Activated CD4-positive, alpha-beta T cell treated with anti-CD3 and anti-CD28 coated beads, Interleukin-2, amount 50 U/mL, for 4 hours (primary cell): ENCODE data around the gene FAM20C.
"Not testable (repeated sequence)": the region's sequence is repeated elsewhere in the genome, so short reads cannot be mapped to it uniquely, and the experiment has no call there.

Experiments
- DNase-seq, 2 experiments: peaks; one replicate each; pipeline ENCODE4 v3.0.0-alpha.2; 2020

The FAM20C gene

DNA sequence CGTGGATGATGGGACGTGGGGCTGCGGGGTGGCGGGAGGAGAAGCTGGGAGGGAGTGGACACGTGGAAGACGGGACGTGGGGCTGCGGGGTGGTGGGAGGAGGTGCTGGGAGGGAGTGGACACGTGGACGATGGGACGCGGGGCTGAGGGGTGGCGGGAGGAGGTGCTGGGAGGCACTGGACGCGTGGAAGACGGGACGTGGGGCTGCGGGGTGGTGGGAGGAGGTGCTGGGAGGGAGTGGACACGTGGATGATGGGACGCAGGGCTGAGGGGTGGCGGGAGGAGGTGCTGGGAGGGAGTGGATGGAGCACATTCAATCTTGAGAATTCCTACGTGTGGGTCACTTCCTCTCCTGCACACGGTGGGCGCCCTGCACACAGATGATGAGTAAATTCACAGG is 104.8 kb downstream of the FAM20C start:
- DNase-seq, result not testable (repeated sequence)

DNA sequence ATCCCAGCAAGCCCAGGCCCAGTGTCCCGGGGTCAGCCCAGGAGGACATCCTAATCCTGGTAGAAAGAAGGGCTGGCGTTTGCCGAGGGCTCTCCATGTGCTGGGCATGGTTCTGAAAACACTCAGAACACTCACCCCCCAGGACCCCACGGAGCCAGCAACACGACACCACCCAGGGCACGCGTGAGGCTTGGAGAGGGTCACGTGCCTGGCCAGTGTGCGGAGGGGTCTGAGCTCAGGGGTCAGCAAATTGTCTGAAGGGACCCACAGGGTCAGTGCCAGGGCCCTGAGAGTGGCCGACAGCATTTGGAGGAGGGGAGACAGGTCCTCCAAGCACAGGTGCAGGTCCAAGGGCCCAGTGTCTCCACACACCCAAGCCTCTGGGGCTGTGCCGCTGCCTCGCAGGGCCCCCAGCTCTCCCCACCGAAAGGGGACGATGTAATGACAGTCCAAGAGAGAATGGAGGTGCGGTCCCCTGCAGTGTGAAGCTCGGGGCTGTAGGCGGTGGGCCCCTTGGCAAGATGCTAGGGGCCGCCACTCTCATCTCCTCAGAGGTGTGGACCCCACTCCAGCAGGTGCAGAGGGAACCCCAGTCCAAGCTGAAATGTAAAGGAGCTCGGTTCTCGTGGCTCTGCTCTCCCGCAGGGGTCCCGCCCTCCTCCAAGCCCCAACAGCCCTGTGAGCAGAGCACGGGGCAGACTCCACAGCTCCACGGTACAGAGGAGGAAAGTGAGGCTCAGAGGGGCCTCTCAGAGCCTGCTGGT is 105.4 kb downstream of the FAM20C start:
- DNase-seq, result no peak

DNA sequence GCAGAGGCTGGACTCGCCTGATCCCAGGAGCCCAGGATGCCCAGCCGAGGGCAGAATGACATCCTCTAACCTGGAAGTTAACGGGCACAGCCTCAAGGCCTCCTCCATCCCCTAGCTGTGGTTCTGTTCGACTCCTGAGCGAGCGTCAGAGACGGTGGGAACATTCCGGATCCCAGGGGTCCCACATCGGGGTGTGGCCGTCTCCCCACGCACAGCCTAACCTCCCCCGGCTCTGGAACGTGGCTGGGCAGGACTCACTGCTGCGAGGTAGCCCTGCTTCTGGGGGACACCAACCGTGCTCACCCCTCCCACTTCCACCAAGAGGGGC is 106.0 kb downstream of the FAM20C start:
- no peak for DNase-seq

DNA sequence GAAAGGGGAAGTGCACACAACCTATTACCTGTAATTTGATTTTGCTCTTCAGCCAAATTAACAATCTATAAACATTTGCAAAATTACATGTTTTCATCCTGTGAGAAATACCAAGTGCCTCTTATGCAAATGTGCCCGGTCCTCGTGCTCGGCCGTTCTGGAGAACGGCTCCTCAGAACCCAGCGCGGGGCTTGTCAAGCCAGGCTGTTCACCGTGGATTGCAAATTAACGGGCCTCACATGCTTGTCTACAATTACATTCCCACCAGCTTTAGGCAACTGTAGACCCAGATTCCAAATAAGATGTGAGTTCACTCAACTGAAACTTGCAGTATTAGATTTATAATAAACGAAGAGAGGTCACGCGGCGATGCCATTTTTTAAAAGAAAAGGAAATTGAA is 106.4 kb downstream of the FAM20C start:
- no peak for DNase-seq

DNA sequence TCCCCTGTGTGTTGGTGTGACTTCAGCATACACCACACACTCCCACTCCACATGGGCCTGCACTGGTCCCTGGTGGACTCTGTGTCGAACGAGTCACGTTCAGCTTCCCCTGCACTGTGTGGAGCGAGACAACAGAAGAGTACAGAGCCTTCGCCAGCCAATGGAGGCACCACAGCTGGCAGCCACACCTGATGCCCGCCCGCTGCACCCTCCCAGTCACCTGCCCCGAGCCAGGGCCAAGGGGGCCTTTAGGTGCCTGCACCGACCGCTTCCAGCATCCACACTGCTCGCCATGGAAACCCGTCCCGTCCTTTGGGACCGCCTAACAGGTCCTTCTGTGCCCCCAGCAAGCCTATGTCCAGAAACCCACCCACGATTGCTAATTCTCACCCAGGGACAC is 106.8 kb downstream of the FAM20C start:
- DNase-seq, result no peak

DNA sequence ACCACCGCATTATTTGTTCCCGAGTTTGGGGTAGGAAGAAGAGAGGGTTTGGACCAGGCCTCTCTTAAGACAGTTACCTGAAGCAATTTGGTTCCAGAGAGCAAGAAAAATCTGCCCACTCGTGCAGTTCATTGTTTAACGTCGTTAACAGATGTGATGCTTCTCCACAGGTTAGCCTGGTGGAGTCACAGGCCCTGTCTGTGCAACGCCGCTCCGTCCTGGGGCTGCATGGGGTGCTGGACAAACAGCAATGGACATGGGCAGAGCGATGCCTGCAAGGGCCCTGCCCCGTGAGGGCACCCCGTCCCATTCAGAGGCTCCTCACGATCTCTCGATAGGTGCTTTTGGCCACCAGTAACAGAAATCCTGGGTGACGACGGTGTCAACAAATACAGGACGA is 107.3 kb downstream of the FAM20C start:
- DNase-seq, result no peak

DNA sequence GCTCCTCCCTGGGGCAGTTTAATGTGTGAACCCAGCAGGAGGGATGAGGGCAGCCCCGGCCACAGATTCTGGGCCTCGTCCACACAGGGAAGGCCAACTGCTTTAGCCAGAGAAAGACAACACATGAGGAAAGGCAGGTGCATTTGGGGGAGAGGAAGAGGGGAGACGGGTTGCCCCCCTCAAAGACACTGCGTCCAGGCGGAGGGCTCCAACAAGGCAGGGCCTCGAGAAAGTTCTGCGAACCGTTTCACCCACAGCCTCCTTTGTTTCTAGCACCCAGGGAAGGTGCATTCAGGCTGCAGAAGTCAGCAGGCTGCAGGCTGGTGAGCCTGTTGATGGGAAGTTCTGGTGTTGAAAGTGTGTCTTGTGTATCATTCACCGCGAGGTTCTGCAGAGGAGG is 107.7 kb downstream of the FAM20C start:
- no peak for DNase-seq

DNA sequence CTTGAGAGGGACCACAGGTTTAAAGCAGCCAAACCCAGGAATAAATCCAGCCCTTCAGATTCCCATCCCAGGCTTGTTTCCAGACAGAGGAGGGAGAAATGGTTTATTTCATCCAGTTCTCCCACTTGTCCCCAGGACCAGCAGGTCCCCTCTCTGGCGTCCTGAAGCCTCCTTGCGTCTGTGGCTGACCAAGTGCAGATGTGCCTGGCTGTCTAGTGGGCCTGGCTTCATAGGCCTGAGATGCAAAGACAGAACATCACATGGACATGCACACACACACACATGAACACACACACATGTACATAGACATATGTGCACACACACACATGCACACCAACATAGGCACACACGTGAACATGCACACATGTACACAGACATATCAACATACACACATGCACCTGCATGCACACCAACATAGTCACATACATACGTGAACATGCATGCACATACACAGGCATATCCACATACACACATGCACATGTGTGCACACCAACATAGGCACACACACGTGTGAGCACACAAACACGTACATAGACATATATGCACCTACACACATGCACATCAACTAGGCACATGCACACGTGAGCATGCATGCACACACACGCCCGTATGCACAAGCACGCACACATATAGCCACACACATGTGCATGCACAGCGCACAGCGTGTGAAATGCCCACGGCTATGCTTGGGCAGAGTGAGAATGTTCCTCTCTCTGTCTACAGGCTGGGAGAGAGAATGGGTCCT is 108.3 kb downstream of the FAM20C start:
- no peak for DNase-seq

DNA sequence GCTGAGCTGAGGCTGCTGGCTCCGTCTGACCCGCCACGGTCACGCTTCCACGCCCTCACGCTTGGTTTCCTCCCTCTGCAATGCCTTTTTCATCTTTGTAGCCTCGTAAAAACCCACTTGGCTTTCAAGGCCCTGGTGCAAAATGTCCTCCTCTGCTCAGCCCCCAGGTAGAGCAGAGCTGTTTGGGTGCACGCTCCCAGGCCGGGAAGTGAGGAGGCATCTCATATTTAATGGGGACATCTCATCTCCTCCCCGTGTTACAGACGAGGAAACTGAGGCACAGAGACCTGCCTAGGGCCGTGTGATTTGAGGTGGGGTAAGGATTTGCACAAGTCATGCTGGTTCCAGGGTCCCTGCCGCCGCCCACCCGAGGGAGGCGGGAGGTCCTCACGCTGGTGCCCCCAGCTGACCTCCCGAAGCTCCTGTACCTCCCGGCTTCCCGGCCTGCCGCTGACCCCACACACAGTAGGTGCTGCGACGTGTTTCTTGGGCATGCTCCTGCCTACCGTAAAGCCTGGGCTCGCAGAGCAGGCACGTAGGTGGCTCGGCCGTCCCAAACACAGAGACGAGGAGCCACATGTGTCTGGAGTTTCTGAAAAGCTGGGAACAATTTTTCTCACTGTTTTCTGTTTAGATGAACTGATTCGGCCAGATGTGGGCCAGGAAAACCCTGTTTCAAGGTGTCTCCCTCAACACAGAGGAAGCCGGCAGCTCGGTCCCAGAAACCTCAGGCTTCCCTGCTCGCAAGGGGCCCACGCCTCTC is 109.1 kb downstream of the FAM20C start:
- no peak for DNase-seq

DNA sequence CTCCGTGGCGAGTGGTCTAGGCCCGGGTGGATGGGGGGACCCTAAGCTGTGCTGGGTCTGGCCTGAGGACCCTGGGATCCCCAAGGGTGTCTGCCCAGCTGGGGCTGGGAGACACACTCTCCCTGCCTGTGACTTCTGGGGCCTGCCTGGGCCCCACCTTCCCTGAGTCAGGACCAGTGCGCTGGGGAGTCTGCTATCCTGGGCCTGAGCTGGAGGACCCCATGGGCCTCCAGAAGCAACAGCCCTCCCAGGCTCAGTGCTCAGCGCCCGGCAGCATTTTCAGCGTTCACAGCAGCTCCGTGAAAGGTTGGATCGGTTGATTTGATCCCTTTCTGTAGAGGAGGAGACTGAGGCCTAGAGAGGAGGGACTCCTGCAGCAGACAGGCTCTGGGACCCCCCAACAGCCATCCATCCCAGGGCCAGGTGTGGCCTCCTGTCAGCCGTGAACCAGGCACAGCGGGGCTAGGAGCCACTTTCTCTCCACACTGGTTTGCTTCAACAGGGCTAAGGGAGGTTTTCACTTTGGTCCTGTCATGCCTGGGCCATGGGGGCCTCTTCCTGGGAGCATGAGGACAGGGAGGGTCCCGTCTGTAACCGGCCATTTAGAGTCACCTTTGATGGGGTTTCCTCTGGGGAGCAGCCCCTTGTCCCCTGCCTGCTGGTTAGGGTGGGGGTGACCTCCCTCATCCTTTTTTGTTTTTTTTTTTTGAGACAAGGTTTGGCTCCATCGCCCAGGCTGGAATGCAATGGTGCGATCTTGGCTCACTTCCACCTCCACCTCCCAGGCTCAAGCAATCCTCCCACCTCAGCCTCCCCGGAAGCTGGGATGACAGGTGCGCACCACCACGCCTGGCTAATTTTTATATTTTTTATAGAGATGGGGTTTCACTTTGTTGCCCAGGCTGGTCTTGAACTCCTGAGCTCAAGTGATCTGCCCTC is 110.0 kb downstream of the FAM20C start:
- no peak for DNase-seq

DNA sequence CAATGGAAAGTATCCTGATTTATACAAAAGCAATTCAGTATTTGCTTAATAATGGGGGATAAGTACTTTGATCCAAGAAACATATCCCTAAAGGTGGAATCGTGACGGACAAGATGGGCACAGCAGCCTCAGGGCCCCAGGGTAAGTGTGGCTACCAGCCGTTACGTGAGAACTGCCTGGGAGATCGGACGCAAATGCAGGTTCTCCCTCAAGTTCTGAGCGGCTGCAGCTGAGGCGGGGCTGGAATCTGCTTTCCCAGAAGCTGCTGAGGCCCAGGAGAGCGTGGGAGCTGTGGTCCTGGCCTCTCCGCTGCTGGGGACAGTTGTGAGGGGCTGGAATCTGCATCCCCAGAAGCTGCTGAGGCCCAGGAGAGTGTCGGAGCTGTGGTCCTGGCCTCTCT is 111.1 kb downstream of the FAM20C start:
- DNase-seq, result no peak

DNA sequence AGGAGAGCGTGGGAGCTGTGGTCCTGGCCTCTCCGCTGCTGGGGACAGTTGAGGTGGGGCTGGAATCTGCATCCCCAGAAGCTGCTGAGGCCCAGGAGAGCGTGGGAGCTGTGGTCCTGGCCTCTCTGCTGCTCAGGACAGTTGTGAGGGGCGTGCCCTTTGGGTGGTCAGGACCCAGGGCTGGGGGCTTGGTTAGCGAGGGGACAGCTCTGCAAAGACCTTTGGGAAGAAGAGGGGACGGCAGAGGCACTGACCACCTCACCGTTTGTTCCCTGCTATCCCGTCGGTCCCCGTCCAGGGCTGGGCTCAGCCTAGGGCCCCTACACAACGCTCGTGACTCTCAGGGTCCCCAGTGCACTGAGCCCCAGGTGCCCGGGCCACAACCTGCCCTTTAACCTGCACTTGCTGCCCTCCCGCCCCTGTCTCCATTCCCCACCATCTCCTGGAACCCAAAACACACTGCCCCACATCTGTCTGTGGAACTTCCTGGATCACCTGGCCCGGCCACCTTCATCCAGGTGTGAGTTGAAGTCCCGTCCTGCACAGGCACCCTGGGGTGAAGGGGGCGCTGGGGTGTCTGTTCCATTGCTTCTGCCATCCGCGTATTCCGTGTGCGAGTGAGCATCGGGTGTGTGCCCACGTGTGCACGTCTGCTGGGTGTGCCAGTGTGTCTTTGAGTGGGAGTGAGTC is 111.7 kb downstream of the FAM20C start:
- DNase-seq, result no peak

DNA sequence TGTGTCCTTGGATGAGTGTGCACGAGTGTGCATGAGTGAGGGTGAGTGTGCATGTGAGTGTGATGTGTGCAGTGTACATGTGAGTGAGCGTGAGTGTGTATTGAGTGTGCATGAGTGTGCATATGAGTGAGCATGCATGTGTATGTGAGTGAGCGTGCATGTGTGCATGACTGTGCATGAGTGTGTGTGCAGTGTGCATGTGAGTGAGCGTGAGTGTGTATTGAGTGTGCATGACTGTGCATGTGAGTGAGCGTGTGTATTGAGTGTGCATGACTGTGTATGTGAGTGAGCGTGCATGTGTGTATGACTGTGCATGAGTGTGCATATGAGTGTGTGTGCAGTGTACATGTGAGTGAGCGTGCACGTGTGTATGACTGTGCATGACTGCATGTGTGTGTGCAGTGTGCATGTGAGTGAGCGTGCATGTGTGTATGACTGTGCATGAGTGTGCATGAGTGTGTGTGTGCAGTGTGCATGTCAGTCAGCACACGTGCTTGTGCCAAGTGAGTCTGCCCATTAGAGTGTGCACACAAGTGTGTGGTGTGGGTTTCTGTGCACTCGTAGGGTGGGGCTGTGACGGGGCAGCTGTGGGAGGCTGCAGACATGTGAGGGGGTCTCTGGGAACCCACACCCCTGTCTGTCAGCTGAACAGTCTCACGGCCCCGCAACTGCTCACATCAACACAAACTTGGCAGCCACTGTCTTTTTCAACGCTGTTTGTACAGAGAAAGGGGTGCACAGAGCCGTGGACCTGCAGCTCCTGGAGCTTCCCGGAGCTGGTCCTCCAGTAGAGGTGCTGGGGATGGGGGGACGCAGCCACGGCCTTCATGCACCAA is 112.4 kb downstream of the FAM20C start:
- no peak for DNase-seq

DNA sequence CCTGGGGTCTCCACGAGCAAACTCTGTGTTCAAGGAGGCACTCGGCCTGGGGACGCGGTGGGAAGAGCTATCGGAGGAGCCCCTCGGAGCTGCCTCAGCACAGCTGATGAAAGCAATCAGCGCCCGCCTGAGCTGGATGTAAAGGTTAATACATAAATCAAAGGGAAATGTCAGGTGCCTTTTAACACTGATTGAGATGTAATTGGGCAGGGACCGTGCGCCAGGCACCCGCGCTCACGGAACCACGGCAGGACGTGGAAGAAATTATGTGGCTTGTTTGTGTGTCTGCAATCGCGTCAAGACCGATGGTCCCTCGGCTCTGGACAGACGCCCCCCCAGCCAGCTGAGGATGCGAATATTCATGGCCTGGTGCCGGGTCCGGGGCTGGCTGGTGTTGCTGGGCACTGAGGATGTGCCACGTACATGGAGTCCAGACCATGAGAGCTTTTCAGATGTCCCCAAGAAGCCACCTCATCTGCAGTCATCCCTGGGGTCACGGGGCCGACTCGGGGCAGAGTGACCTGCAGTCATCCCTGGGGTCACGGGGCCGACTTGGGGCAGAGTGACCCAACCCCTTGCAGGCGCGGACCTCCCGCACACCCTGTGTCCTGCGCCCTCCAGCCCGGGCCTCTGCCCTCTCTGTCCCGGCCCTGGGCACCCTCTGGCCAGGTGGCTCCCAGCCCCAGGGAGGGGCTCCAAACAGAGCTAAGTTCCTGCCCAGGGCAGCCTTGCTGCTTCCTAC is 113.2 kb downstream of the FAM20C start:
- DNase-seq, result no peak

DNA sequence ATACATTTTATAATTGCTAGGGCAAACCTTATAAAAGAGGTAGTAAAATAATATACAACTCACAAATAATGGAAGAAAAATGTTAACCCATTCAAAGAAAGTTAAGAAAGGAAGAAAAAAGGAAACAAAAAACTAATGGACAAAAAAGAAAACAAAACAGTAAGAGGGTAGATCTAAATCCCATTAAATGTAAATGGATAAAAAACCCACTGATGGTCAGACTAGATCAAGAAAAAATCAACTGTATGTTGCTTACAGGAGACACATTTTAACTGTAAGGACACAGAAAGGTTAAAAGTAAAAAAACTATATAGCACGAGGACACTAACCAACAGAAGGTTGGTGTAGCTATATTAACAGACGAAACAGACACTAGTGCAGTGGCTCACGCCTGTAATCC is 115.6 kb downstream of the FAM20C start:
- DNase-seq, result no peak

DNA sequence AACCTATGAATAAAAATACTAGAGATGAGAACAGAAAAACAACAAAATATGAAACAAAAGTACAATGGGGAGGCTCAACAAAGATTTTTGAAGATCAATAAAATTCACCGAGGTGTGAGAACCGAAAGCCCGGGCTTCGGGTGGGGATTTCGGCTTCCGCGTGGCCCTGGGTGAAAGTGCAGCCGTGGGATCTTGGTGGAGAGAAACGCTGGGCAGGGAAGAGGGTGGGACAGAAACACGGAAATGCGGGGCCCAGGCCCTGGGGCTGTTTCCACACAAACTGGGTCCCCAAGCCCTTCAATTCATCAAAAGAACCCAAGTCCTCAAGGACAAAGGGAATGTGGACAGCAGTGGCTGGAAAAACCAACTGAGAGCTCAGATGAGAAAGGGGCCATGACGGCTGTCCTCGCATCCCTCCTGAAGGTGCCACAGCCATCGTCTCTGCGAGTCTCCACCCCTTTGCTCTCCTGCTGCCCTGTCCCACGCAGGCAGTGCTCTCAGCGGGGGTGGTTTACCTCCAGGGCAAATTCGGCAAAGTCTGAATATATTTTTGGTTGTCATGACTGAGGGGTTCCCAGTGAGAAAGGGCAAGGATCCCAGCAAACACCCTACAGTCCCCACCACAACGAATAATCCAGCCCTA is 117.3 kb downstream of the FAM20C start:
- no peak for DNase-seq
